Right lung (tissue), 5 donors: ENCODE data around the gene ANP32B. TPM values are rescaled to one million over a fixed set of nuclear protein-coding genes. Genes with fewer than 3 reads are reported as not detected.
A peak's percentile ranks its signal among the peaks of the same experiment; 100 is the strongest.

Experiments
- DNase-seq, 2 donors: peaks; one replicate each; pipeline ENCODE4 v3.0.0-alpha.2; 2013
- polyA plus RNA-seq, 5 donors: library from polyadenylated mRNA; unstranded; fragments of 120-200 nt; gene quantifications; one replicate each; pipeline versions ENCODE4 v1.2.1 to v1.2.3, GENCODE V29; 2013; ENCODE audit warnings: inconsistent platforms in 1 of 5, low replicate concordance in 1 of 5; ENCODE audit not compliant: insufficient read length in 5 of 5, insufficient read depth in 1 of 5

Gene ANP32B
- polyA plus RNA-seq, 5 donors: 228 to 321 (median 273) TPM

- DNase-seq: no peak
Measured at GRCh38 chr9:98021306-98022040, 38.3 kb downstream of the ANP32B start.

DNA sequence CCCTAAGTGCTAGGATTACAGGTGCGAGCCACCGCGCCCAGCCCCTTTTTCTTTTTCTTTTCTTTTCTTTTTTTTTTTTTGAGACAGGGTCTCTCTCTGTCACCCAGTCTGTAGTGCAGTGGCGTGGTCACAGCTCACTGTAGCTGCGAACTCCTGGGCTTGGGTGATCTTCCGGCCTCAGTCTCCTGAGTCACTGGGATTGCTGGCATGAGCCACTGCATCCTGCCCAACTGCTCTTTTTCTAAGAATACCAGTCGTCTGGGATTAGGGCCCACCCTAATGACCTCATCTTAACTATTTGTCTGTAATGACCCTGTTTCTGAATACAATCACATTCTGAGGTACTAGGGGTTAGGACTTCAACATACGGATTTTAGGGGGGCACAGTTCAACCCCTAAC is 39.3 kb downstream of the ANP32B start:
- DNase-seq: no peak

GRCh38 chr9:98024702-98025101 is 41.6 kb downstream of the ANP32B start:
- DNase-seq: no peak

DNA sequence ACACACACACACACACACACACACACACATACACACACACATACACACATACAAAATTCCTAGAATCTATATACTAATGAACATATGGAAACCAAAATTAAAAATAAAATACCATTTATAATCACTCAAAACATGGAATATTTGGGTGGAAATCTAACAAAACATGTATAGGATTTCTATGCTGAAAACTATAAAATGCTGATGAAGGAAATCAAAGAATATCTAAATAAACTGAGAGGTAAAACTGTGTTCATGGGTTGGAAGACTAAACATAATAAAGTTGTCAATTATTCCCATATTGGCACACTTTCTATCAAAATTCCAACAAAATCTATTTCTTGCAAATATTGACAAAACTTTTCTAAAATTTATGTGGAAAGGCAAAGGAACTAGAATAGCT is 48.0 kb downstream of the ANP32B start:
- DNase-seq: no peak

GRCh38 chr9:98031935-98032334 is 48.8 kb downstream of the ANP32B start:
- no peak for DNase-seq

- peak; percentile 47 to 67 for DNase-seq
Measured at GRCh38 chr9:98034593-98035546, 51.7 kb downstream of the ANP32B start.

DNA sequence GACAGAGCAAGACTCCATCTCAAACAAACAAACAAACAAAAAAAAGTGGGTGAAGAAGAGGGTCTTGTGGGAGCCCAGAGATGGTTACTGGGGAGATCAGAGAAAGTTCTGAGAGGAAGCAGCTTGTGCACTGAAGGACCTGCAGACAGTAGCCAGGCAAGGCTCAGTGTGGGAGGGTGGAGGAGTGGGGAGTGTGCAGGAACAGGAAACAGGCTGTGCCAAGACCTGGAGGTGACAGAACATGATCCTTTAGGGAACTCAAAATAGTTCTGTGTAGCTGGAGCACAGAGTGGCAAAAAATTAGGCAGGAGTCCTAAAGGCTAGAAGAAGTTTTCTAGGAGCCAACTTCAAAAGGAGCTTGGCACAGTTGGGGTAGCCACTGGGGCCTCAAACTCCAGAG is 54.2 kb downstream of the ANP32B start:
- DNase-seq: no peak

- no peak for DNase-seq
Measured at GRCh38 chr9:98038958-98039357, 55.8 kb downstream of the ANP32B start.

DNA sequence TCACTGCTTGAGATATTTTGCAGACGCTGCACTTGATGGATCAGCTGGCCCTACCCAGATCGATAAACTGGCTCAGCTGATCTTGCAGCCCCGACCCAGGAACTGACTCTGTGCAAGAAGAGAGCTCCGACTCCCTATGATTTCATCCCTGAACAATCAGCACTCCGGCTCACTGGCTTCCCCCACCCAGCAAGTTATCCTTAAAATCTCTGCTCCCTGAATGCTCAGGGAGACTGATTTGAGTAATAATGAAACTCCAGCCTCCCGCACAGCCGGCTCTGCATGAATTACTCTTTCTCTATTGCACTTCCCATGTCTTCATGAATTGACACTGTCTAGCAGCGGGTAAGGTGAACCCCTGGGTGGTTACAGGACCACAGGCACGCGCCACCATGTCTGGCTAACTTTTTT is 56.5 kb downstream of the ANP32B start:
- no peak for DNase-seq

DNA sequence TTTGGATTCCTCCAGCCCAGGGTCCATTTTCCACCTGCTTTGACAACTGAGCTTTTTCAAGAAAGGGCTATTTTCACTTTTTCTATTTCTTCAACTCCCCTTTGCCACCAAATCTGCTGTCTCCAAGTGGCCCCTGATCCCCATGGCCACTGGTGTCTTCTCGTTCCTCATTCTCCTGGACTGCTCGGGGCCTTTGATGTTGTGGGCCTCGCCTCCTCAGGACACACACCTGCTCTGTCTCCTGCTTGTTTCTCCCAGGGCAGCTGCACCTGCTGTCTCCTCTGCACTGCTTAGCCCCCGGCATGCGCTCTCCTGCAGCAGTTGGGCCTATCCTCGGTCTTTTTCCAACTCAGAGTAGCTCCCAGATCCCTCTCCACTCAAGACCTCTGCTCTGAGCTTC is 57.1 kb downstream of the ANP32B start:
- DNase-seq: no peak

DNA sequence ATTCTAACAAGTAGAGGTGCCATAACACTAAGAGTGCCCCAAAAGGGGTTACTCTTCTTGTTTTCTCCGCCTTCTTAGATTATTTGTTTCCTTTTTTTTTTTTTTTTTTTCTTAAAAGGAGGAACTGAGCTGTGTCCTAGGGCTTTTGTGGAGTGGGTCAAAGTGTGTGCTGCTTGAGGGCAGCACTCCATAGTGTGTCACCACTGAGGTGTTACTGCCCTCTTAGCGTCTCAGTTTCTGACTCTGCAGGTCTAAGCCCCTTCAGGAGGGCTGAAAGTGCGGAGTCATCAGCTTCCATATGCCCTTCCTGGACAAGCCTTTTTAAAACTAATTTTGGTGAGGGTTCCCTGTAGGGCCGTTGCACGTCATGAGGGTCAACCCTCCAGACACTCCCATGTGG is 60.8 kb downstream of the ANP32B start:
- no peak for DNase-seq

- DNase-seq: no peak
Measured at GRCh38 chr9:98045234-98046179, 62.4 kb downstream of the ANP32B start.

- DNase-seq: no peak
Measured at GRCh38 chr9:98046180-98046543, 63.0 kb downstream of the ANP32B start.

DNA sequence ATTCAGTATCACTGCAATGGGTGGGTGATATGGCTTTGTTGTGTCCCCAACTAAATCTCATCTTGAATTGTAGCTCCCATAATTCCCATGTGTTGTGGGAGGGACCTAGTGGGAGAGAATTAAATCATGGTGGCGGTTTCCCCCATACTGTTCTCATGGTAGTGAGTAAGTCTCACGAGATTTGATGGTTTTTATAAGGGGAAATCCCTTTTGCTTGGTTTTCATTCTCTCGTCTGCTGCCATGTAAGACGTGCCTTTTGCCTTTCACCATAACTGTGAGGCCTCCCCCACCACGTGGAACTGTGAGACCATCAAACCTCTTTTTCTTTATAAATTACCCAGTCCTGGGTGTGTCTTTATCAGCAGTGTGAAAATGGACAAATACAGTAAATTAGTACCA is 63.9 kb downstream of the ANP32B start:
- DNase-seq: no peak

- no peak for DNase-seq
Measured at GRCh38 chr9:98049288-98050072, 66.3 kb downstream of the ANP32B start.

- DNase-seq: no peak
Measured at GRCh38 chr9:98050351-98050750, 67.2 kb downstream of the ANP32B start.

DNA sequence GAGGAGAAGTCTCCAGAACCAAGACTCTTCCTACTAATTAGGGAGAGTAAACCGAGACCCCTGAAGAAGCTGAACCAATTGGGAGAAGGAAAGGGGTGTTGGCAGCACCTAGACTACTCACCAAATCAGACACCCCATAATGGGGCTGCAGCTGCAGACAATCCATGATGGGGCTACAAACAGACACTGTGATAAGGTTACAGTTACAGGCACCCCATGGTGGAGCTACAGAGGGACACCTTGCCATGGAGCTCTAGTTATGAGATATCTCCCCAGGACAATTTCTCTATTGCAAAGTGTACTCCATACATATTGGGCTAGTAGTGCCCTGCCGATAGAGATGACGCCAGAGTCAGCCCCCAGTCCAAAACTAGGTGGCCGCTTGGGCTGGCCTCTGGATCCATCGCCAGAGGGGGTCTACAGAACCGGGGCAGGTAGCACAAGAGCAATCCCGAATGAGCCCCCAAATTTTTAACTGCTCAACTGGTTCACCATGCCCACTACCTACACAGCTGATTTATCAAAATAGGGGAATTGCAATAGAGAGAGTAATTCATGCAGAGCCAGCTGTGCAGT is 71.3 kb downstream of the ANP32B start:
- no peak for DNase-seq

- peak; percentile 86 to 88 for DNase-seq
Measured at GRCh38 chr9:98056269-98057137, 73.4 kb downstream of the ANP32B start, which contains the start of gene NANS. Gene NANS, plus strand, starts transcription at chr9:98056732. Its CDS starts 77 bp downstream, at chr9:98056809.

DNA sequence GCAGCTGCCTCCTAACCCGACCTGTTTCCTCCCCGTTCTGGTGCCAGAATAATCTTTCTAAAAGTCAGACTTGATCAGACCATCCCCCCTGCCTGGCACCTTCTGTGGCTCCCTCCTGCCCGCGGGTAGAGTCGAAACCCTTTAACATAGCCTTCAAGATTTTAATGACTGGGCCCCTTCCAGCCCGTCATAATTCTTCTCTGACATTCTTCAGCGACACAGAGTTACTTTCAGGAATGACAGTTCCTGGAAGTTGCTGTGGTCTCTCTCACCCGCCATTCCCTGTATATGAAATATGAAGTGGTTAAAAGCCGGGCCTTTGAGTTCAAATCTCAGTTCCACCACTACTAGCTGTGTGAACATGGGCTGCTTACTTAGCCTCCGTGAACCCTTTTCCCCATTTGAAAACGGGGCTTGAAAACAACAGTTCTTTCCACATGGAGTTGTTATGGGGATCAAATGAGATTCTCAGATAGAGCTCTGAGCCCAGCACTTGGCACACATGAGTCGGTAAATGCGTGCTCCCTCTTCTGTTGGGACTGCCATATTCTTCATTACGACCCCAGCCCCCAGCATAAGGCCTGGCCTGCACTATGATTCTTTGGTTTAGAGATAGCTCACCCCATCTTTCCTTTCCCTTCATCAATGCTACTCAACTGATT is 74.1 kb downstream of the ANP32B start:
- peak in 1 of 2 donors; percentile 26 for DNase-seq
